ENCODE measurements around the gene SLC6A12.

SLC6A12 gene

GRCh38 chr12:232731-233614, 19.0 kb upstream of the SLC6A12 start:
- Histone ChIP-seq H3K36me3 (replicated peaks in 1 of 2; ENCODE audit: control insufficient read depth in 2 of 2, insufficient read depth in 2 of 2, low read length in 2 of 2) (no peaks in the 10 kb centered on the region), H3K4me1 (ENCODE audit: control insufficient read depth in 2 of 2, insufficient read depth in 1 of 2, low read depth in 1 of 2, low read length in 2 of 2) (peaks cover 3 to 17% of the 10 kb centered on the region in 2 donors), H3K4ac (ENCODE audit: low read length) (no peak overlapping the region), H3K14ac (ENCODE audit: low read length) (no peak overlapping the region), H3K4me2 (ENCODE audit: insufficient read depth, low read length, poor library complexity, severe bottlenecking) (no peak overlapping the region), H4K8ac (ENCODE audit: low read depth, low read length) (no peak overlapping the region), H2BK12ac (ENCODE audit: low read length) (peak overlapping the region; percentile 63), H3K4me3 (ENCODE audit: low read length in 2 of 2) (no peak overlapping the region), H3K9ac (ENCODE audit: low read depth, low read length, poor library complexity) (no peak overlapping the region), H3K18ac (ENCODE audit: low read length) (peak overlapping the region; percentile 46), H3K27me3 (ENCODE audit: control insufficient read depth in 3 of 3, insufficient read depth in 3 of 3, low read depth in 1 of 3, low read length in 3 of 3) (peaks cover 0 to 58% (median 0%) of the 10 kb centered on the region in 3 experiments), H3K27ac (replicated peaks; ENCODE audit: low read length) (no peak overlapping the region), H2BK120ac (ENCODE audit: low read depth, low read length) (no peak overlapping the region), H2BK15ac (ENCODE audit: low read length) (no peak overlapping the region), H2AK5ac (ENCODE audit: low read depth, low read length) (peak overlapping the region; percentile 26), H2BK5ac (ENCODE audit: low read length) (no peak overlapping the region), H2AFZ (ENCODE audit: low read length) (peak overlapping the region; percentile 15), H3K9me3 (replicated peaks in 1 of 2; ENCODE audit: control insufficient read depth in 2 of 2, insufficient read depth in 1 of 2, low read depth in 1 of 2, low read length in 2 of 2) (peaks cover 0 to 11% of the 10 kb centered on the region in 2 donors), H4K91ac (ENCODE audit: low read depth, low read length, poor library complexity) (no peak overlapping the region), H3K79me1 (ENCODE audit: low read depth, low read length) (no peaks in the 10 kb centered on the region), H3K23ac (ENCODE audit: low read depth, low read length, poor library complexity) (no peak overlapping the region)
- no CpG with 5 or more reads among the region's 19 CpGs for WGBS, 2 donors (ENCODE audit: extremely low coverage in 2 of 2, insufficient read length in 2 of 2, insufficient replicate concordance in 1 of 2)
- DNase-seq (ENCODE audit: low spot score) = no peak

DNA sequence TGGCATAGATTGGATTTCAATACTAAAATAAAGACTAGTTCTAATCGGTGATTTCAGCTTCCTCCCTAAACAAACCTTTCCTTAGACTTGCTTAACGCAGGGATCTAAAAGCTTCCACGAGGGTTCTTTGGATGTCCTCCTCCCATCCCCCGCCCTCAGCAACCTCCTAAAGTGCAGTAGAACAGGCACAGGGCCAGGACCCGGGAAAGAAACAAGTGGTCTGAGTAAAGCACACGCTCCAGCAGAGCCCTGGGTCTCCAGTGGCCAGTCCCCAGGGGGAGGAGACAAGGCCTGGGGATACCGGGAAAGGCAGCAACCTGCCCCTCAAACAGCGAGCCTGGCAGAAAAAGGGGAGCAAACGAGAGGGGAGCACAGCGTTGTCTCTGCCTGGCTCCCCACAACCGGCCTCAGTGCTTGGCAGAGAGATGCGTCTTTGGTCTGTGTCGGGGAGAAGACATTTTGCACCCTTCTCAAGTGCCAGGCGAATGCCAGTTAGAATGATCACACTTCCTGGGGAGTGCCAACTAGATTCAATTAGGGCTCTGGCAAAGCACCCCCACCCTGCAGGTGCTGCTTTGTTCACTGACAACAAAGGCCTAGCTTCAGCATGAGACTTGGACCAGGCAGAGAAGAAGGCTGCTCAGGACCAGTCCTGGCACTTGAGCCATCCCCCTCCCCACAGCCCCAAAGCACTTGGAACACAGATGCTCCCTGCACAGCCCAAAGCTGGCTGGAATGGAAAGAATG, 17.1 kb upstream of the SLC6A12 start:
- H2AFZ ChIP-seq (ENCODE audit: low read length) = no peak overlapping the region
- no peak for DNase-seq (ENCODE audit: low spot score)
- WGBS, 2 donors (ENCODE audit: extremely low coverage in 2 of 2, insufficient read length in 2 of 2, insufficient replicate concordance in 1 of 2) = no CpG with 5 or more reads among the region's 14 CpGs

DNA sequence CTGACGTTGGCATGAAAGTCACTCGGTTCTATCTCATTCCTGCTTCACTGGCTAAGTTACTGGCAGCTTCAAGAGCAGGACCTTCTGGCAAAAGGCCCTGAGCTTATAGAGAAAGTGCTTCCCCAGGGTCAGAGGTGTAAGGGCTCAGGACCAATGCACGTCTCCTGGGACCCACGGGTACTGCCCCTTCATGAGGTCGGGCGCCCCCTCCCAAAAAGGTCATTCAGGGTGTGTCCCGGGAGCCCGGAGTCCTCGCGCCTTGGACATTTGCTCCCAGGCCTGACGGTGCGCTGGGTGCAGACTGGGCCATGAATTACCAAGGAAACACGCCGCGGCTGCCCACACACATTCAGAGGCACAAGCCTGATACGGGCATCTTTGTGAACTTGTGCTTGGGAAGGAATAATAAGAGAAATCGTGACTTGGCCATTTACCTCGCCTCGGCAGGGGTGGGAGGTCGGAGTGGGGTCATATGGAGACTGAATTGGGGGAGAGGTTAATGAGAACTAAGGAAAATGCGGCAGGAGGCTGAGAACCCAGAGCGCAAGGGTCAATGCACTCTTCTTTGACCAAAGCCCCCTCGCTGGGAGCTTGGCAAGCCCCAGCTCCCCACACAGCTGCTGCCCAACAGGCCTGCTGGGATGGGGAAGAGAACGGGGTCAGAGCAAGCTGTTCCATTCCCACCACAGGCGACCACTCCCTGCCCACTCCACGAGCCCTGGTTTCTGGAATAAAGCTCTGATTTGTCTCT, 15.7 kb upstream of the SLC6A12 start:
- Histone ChIP-seq H2BK15ac (ENCODE audit: low read length) (no peak overlapping the region), H3K18ac (ENCODE audit: low read length) (peak overlapping the region; percentile 22), H3K4ac (ENCODE audit: low read length) (no peak overlapping the region), H3K14ac (ENCODE audit: low read length) (no peak overlapping the region), H3K4me1 (ENCODE audit: control insufficient read depth in 2 of 2, insufficient read depth in 1 of 2, low read depth in 1 of 2, low read length in 2 of 2) (peaks cover 3 to 17% of the 10 kb centered on the region in 2 donors), H3K9ac (ENCODE audit: low read depth, low read length, poor library complexity) (no peak overlapping the region), H3K36me3 (replicated peaks in 1 of 2; ENCODE audit: control insufficient read depth in 2 of 2, insufficient read depth in 2 of 2, low read length in 2 of 2) (no peaks in the 10 kb centered on the region), H2BK5ac (ENCODE audit: low read length) (no peak overlapping the region), H3K79me1 (ENCODE audit: low read depth, low read length) (no peaks in the 10 kb centered on the region), H3K4me2 (ENCODE audit: insufficient read depth, low read length, poor library complexity, severe bottlenecking) (no peak overlapping the region), H3K27me3 (ENCODE audit: control insufficient read depth in 3 of 3, insufficient read depth in 3 of 3, low read depth in 1 of 3, low read length in 3 of 3) (peaks cover 0 to 82% (median 0%) of the 10 kb centered on the region in 3 experiments), H4K91ac (ENCODE audit: low read depth, low read length, poor library complexity) (no peak overlapping the region), H2BK120ac (ENCODE audit: low read depth, low read length) (no peak overlapping the region), H3K27ac (replicated peaks; ENCODE audit: low read length) (no peak overlapping the region), H4K8ac (ENCODE audit: low read depth, low read length) (no peak overlapping the region), H3K9me3 (replicated peaks in 1 of 2; ENCODE audit: control insufficient read depth in 2 of 2, insufficient read depth in 1 of 2, low read depth in 1 of 2, low read length in 2 of 2) (no peaks in the 10 kb centered on the region), H2BK12ac (ENCODE audit: low read length) (no peak overlapping the region), H2AK5ac (ENCODE audit: low read depth, low read length) (no peak overlapping the region), H3K4me3 (ENCODE audit: low read length in 2 of 2) (no peak overlapping the region), H2AFZ (ENCODE audit: low read length) (no peak overlapping the region), H3K23ac (ENCODE audit: low read depth, low read length, poor library complexity) (no peak overlapping the region)
- no CpG with 5 or more reads among the region's 26 CpGs for WGBS, 2 donors (ENCODE audit: extremely low coverage in 2 of 2, insufficient read length in 2 of 2, insufficient replicate concordance in 1 of 2)
- no peak for DNase-seq (ENCODE audit: low spot score)

More for the DNA sequence above, 17.1 kb upstream of the SLC6A12 start:
- H2BK15ac ChIP-seq (ENCODE audit: low read length) = no peak overlapping the region
- no peak overlapping the region for H4K8ac ChIP-seq (ENCODE audit: low read depth, low read length)
- no peak overlapping the region for H3K23ac ChIP-seq (ENCODE audit: low read depth, low read length, poor library complexity)
- H3K27ac ChIP-seq (replicated peaks; ENCODE audit: low read length) = no peak overlapping the region
- no peak overlapping the region for H2BK5ac ChIP-seq (ENCODE audit: low read length)
- no peak overlapping the region for H3K14ac ChIP-seq (ENCODE audit: low read length)
- no peak overlapping the region for H2BK120ac ChIP-seq (ENCODE audit: low read depth, low read length)
- H3K27me3 ChIP-seq (ENCODE audit: control insufficient read depth in 3 of 3, insufficient read depth in 3 of 3, low read depth in 1 of 3, low read length in 3 of 3) = peaks cover 0 to 77% (median 0%) of the 10 kb centered on the region in 3 experiments
- H3K4me3 ChIP-seq (ENCODE audit: low read length in 2 of 2) = no peak overlapping the region
- H2BK12ac ChIP-seq (ENCODE audit: low read length) = peak overlapping the region; percentile 24
- H3K9ac ChIP-seq (ENCODE audit: low read depth, low read length, poor library complexity) = no peak overlapping the region
- H3K36me3 ChIP-seq (replicated peaks in 1 of 2; ENCODE audit: control insufficient read depth in 2 of 2, insufficient read depth in 2 of 2, low read length in 2 of 2) = no peaks in the 10 kb centered on the region
- H4K91ac ChIP-seq (ENCODE audit: low read depth, low read length, poor library complexity) = no peak overlapping the region
- no peak overlapping the region for H3K4ac ChIP-seq (ENCODE audit: low read length)
- no peak overlapping the region for H3K4me2 ChIP-seq (ENCODE audit: insufficient read depth, low read length, poor library complexity, severe bottlenecking)
- no peaks in the 10 kb centered on the region for H3K79me1 ChIP-seq (ENCODE audit: low read depth, low read length)
- peak overlapping the region; percentile 68 for H3K18ac ChIP-seq (ENCODE audit: low read length)
- H3K4me1 ChIP-seq (ENCODE audit: control insufficient read depth in 2 of 2, insufficient read depth in 1 of 2, low read depth in 1 of 2, low read length in 2 of 2) = peaks cover 3 to 17% of the 10 kb centered on the region in 2 donors
- H3K9me3 ChIP-seq (replicated peaks in 1 of 2; ENCODE audit: control insufficient read depth in 2 of 2, insufficient read depth in 1 of 2, low read depth in 1 of 2, low read length in 2 of 2) = peaks cover 0 to 5% of the 10 kb centered on the region in 2 donors
- peak overlapping the region; percentile 61 for H2AK5ac ChIP-seq (ENCODE audit: low read depth, low read length)

All from neuronal stem cell (in vitro differentiated cells).